ENCODE data around the gene PM20D1.

PM20D1 gene

DNA sequence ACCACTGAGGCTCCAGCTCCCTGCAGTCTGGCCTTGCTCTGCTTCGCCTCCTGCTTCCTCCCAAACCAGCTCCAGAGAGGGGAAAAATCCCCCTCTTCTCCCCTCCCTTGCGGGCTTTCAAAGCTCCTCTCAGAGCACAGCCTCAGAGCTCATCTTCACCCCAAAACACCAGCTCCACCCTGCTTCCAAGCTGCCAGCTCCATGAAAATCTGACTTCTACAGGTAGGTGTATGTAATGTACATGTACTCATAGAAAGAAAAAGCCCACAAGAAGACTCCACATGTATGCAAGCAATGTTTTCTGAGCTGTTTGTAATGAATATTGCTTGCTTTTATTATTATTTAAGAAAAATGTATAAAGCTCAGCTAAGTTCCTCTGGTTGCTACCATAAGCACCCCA is 45.3 kb downstream of the PM20D1 start:
- no peak for DNase-seq (ENCODE audit: low spot score)

DNA sequence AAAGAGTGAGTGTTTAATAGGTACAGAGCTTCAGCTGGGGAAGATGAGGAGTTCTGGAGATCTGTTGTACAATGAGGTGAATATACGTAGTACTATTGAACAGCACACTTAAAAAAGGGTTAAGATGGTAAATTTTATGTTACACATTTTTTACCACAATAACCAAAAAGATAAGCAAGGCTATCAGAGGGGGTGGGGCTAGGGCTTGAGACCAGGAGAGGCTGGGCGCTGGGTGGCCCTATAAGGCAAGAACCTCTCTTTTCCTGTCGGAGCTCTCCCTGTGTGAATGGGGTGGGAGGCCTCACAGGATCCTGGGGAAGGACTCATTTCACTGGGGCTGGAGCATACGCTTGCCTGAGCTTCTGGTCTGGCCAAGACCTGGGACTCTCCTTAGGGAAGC is 45.9 kb downstream of the PM20D1 start:
- no peak for DNase-seq (ENCODE audit: low spot score)

DNA sequence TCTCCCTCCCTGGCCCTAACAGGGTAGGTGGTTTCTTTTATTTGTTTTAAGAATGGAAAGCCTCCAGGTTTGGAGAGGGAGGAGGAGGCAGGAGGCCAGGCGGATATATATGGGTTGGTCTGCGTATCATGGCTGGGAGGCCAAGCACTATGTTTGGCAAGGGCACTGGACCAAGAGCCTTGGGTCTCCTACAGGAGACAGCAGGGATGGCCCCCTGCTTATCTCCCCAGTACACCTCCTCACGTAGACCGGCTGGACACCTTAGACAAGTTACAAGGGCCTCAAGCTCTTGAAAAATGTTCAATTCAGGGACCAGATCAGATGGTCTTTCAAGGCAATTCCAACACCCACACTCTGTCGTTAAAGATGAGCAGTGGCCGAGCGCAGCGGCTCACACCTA is 47.9 kb downstream of the PM20D1 start:
- DNase-seq (ENCODE audit: low spot score) = no peak

DNA sequence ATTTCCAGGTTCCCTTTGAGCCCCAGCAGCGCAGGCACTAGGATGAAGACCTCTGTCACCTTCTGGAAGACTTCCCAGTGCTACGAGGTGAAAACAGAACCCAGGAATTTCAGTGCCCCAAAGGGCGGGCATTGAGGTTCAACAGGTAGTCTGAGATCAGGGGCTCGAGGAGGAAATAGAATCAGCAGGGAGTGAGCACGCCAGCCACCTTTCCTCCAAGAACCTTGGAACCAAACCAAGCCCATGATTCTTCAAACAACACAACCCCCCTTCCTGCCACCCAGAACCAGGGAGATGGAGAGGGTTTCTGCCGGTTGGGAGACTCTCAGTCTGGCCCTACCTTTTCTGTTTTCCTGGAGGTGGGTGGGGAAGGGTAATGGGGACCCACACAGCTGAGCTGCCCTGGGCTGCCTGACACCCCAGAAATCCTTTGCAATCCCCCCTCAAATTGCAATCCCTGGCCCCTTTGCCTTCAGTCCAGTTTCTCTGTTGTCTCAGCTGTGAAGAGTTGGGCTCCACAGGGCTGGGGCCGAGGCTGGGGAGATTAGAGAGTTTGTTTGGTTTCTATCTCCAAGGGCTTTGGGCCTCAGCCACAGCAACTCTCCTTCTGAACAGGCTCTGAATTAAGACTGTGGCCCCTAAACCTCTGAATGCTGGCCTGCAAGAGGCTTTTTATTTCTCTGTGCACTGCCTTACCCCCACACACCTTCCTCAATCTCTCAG is 48.8 kb downstream of the PM20D1 start:
- DNase-seq (ENCODE audit: low spot score) = no peak

DNA sequence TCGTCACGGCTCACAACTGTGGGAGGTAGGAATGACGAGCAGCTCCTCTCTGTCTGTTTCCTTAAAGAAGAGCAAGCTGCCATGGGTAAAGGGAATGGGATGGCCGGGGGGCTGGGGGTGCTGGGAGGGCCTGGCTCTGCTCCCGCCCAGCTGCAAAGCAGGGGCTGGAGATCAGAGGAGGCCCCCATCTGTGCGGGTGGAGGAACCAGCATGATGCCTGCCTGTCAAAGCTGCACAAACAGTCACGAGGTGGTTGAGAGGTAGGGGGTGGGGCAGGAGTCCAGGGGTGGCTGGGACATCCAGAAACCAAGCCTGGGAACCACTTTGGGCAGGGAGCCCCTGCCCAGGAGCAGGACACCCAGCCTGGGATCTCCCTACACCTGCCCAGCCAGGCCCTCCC is 49.5 kb downstream of the PM20D1 start:
- DNase-seq (ENCODE audit: low spot score) = no peak

DNA sequence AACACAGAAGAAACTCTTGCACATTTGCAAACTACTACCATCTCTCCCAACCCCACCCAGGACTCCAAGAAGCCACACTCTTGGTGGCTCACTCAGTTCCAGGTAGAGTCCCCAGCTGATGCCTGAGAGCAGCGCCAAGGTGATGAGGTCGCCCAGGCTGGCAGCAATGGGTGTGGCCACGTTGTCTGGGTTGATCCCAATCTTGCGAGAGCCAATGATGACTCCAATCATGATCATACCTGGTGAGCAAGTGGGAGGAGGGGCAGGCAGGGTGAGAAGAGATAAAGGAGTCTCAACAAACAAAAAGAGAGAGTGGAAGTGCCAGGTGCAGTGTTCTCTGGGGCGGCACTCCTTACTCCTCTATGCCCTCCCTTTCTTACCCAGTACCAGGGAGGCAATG is 51.4 kb downstream of the PM20D1 start:
- no peak for DNase-seq (ENCODE audit: low spot score)

DNA sequence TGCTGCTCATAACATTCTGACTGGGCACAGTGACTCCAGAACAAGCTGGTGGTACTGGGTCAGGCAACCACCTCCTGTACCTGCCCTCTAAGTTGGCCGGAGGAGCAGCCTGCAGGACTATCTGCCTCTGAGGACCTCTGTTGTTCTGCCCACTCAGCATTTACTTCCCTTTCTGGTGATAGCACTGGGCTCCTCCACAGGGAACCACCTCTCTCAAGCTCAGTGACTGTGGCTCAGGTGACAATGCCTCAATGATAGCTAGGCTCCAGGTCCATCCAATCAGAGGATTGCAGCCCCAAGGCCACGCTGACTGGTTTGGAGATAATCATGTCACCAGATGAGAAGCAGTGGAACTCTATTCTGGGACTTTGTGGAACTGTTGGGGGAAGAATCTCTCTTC is 52.8 kb downstream of the PM20D1 start:
- no peak for DNase-seq (ENCODE audit: low spot score)

DNA sequence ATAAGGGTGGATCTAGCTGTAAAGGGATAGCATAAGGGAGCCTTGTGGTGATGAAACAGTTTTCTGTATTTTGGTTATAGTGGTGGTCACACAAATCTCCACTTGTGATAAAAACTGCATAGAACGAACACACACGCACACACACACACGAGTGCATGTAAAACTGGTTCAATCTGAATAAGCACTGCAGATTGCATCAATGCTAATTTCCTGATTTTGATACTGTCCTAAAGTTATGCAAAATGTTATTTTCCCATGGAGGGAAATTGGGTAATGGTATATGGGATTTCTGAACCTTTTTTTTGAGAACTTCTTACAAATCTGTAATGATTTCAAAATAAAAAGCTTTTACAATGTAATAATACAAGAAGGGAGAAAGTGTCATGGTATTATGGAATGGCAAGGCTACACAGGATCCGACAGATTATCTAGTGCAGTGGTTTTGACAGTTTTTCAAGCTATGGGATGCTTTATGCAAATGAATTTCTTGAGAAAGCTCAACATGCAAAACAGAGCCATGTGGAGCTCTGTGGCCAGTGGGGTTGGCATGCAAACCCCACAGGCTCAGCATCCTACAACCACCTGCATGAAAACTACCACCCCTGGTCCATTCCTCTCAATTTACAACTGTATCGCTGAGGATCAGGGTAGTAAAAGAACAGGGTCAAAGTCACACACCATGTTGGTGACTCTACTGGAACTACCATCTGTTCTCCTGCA is 55.8 kb downstream of the PM20D1 start:
- no peak for DNase-seq (ENCODE audit: low spot score)

DNA sequence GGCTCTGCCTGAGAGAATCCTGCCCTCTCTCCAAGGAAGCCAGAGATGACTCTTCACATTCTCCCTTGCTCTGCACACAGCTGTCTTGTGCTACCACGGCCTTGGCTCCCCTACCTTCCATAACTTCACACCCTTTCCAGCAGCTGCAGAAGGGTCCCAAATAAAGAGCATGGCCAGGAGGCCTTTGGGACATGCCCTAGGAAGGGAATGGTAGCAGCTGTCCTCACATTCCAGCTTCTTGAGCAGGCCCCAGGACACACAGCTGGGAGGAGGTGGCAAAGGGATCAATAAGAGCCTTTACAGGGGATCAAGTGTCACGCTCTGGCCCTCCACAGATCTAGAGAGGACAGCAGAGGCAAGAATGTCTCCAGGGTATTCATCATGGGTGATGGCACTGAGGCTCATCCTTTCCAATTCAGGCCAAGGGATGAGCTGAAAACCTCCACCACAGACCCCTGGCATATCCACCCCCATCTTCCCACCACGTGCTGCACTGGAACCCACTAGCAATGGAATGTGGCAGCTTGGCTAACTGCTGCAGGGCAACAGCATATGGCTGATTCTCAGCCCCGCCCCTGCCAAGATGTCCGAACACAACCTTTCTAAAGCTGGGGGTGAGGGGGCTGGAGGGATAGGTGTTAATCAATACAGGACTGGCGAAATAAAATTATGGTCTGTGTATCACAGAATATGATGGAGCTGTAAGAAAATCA is 56.8 kb downstream of the PM20D1 start:
- DNase-seq (ENCODE audit: low spot score) = no peak

DNA sequence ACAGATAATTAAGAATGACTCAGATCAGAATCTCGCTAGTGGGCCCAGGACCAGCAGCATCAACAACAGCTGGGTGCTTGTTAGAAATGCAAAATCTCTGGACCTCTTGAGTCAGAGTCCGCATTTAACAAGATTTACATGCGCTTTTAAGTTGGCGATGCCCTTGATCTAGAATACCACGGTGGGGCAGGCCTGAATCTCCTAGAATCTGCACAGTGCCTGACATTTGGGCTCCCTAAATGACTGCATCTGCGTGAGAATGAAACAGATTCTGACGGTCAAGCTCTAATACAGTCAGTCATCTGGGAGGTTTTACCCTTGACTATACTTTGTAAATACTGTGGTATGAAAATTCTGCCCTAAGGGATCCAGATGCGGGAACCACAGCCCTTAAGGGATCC is 57.5 kb downstream of the PM20D1 start:
- DNase-seq (ENCODE audit: low spot score) = no peak

DNA sequence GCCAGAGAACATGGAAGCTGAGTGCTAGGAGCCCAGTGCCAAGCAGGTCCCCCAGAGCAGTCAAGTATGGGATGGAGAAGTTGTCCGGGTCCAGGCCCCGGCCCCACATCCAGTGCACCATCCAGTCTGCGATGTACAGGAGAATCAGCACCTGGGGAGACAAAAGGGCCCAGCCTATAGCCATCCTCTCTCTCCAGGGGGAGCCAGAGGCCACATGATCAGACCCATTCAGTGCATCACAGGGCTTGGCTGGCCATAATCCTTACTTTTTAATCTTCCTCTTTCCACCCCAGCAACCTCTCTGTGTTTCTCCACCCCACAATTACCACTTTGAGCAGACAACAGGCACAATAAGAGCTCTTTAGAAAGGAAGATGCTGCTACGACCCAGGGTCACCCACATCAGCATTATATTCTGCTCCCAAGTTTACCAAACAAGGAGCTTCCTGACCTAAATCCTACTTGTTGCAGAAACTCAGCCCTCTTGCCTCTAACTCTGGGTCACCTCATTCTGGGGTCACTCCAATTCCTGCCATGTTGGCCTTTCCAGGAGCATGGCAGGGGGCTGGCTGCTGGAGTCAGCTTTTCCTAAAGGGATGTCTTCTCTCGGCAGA is 58.3 kb downstream of the PM20D1 start:
- DNase-seq (ENCODE audit: low spot score) = peak; percentile 86

DNA sequence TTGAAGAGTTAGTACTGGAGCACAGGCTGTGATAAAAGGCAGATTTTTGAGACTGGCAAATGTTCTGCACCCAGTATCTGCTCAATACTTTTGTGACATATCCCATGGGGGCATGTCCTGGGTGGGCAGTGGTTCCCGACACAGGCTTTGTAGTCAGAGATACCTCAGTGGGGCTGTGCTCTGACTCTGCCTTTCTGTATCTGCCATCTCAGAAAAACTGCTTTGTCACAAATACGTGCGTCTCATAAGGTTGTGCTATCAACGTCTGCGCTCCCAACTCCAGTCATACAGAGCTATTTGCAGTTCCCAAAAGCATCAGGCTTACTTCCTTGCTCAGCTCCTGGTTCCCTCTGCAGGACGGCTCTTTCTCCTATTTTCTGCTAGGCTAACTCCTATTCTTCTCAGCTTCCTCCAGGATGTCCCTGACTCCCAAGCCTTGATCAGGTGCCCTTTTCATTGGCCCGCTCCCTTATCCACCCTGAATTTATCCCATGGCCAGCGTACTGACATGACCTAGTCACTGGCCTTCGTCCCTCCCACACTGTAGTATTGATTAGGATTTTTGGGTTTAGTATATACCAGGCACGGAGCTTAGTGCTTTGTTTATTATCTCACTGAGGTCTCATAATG is 62.5 kb downstream of the PM20D1 start:
- no peak for DNase-seq (ENCODE audit: low spot score)

DNA sequence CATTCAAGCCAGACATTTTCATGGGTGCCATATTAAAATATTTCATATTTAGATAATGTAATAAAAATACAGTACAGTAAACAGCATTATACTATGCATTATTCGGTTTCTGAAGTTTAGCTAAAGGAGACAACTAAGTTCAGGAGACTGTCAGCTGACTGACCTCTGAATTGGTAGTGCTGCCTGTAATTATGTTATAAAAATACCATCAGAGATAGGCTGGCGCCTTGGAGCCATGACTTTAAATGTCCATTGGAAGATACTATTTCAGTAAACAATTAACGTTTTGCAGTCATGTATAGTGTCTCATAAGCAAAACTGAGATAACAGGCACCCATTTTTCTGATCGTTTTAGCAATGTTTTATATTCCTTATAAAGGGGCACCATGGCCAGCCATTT is 63.3 kb downstream of the PM20D1 start:
- DNase-seq (ENCODE audit: low spot score) = no peak

DNA sequence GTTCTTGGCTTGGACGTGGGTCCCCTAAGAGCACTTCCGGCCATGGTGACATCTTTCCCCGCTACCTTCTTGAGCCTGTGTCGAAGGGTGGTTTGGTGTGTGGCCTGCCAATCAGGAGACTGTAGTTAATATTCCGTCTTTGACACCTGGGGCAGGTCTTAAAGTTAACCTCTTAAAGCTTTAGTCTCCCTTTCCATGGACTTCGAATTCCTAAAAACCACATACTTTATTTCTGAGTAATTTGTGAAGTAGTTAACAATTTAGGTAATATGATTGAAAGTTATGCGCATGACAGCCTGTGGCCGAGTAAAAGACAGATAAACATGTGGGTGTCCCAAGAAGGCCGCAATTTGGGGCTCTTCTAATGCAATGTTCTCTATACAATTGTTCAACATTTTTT is 64.5 kb downstream of the PM20D1 start:
- no peak for DNase-seq (ENCODE audit: low spot score)

DNA sequence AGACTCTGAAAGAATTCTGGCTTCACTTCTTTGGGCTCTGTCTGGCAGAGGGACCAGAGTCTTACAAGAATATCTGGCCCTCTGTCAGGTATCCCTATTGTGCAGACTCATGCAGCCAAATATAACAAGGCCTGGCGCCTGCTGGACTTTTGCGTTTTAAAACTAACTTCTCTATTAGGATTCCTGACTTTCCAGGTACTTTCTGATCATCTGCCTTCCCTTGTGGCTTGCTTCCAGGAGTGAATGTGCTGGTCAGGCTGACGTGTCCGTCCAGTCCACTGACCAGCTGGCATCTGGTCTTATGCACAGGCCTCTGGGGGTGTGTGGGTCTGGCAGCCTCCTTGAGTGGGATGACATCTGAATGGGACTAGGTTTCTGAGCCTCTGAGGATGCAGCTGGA is 66.0 kb downstream of the PM20D1 start:
- DNase-seq (ENCODE audit: low spot score) = peak; percentile 56

DNA sequence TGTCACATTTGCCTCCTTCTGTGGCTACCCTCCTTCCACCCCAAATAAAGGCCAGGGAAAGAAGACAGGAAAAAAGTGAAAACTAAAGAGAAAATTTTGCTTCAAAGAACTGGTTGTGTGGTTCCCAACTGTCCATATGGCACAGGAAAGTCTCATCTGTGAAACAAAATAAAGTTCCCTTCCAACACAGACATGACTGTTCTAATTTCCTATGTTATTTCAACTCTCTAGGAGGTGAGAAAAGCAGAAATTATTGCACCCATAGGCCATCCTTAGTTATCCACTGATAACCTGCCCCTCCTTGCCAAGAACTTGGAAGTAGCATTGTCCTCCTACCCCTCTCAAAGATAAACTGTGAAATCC is 66.5 kb downstream of the PM20D1 start:
- DNase-seq (ENCODE audit: low spot score) = no peak

DNA sequence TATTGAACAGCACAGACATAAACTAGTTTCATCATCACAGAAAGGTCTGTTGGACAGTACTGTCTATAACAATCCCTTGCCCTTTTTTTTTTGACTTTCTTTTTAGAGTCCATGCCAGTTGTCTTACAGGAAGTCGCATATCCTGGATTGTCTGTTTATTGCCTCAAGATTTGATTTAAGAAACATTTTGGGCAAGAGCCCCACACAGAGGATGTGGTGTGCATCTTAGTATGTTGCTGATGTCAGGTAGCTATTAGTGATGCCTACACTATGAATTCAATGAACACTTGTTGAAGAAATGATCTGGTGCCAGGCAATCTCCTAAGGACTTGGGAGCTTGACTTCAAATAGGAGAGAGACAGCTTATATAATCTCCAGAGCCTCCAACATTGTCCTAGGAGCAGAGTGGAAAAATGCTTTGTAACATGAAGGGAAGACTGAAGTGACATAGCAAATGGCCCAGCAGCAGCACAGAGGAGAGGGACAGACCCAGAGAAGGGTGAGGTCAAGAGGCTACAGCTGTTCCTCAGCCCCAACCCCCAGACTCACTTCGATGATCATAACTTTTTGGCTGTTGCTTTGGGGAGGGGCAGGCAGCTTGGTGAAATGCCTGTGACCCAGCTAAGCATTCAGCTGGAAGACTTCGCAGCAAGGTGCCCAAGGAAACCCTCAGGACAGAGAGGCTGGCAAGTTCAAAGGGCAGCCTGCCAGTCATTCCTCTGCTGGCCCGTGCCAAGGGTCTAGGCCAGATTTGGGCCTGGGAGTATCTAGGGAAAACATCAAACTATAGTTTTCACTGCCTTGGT is 67.1 kb downstream of the PM20D1 start:
- no peak for DNase-seq (ENCODE audit: low spot score)

DNA sequence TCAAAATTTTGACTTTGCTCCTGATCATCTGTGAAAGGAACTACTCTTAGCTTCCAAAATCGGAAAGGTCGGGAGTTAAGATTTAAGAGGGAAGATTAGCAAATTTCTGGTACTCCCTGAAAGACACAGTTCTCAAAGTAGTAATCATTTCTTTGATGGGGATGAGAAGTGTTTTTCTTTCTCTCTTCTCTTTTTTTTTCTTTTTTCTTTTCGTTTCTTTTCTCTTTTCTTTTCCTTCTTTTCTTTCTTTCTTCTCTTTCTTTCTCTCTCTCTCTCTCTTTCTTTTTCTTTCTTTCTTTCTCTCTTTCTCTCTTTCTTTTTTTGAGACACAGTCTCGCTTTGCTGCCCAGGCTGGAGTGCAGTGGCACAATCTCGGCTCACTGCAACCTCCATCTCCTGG is 69.6 kb downstream of the PM20D1 start:
- no peak for DNase-seq (ENCODE audit: low spot score)

Data from AG20443 (cell line).